CD1c-positive myeloid dendritic cell (primary cell): Measurements from ENCODE around the gene TEDDM1.
"Not testable (repeated sequence)": the region's sequence is repeated elsewhere in the genome, so short reads cannot be mapped to it uniquely, and the experiment has no call there.

Experiments
- DNase-seq: peaks from one replicate; pipeline ENCODE4 v3.0.0-alpha.2; 2016; ENCODE audit errors: extremely low spot score

Gene TEDDM1

GRCh38 chr1:182380199-182380598 lies 20.3 kb downstream of the TEDDM1 start:
- DNase-seq: no peak

DNA sequence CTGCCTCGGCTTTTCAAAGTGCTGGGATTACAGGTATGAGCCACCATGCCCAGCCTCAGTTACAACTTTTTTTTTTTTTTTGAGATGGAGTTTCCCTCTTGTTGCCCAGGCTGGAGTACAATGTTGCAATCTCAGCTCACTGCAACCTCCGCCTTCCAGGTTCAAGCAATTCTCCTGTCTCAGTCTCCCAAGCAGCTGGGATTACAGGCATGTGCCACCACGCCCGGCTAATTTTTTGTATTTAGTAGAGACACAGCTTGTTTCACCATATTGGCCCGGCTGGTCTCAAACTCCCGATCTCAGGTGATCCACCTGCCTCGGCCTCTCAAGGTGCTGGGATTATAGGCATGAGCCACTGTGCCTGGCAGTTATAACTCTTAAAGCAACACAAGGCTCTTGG lies 20.7 kb downstream of the TEDDM1 start:
- not testable (repeated sequence) for DNase-seq

DNA sequence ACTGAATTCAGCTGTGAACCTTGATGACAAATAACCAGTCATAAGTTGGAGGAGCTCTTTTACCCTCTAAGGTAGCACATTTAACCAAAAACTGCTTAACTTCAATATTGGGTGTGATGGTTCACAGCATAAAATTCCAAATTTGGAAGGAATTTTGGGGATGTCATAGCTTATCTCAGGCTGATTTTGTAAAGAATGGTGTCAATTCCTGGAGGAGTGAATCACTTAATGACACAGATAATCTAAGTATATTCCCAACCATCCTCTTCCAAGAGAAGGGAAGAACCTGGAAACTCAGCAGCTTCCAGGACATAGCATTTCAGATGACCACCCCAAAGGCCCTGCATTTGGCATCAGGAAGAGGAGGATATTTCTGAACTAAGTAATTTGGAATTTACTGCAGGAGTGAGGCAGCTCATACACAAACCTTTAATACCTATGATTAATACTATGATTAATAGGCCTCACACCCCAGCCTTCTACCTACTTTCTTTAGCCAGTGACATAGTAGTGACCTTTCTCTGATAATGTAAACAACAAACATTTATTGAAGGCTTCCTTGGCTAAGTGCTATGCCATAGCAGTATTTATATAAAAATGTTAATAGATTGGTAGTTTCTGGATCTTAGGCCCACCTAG lies 23.4 kb downstream of the TEDDM1 start:
- DNase-seq: no peak

GRCh38 chr1:182374101-182374834 lies 26.2 kb downstream of the TEDDM1 start:
- no peak for DNase-seq

GRCh38 chr1:182370532-182370931 lies 29.9 kb downstream of the TEDDM1 start:
- DNase-seq: no peak

DNA sequence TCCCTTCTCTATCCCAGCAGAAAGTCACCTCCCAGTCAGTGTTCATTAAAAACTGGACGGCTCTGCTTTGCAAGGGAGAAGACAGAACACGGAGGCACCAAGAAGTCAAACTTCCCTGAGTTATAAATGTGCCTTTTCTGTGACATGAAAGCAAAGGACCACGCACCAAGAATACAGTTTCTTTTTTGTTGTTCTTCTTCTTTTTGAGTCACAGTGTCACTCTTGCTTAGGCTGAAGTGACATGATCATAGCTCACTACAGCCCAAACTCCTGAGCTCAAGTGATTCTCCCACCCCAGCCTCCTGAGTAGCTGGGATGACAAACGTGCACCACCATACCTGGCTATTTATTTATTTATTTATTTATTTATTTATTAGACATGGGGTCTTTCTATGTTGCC lies 31.6 kb downstream of the TEDDM1 start:
- DNase-seq: no peak

GRCh38 chr1:182368358-182368757 lies 32.1 kb downstream of the TEDDM1 start:
- DNase-seq: no peak

DNA sequence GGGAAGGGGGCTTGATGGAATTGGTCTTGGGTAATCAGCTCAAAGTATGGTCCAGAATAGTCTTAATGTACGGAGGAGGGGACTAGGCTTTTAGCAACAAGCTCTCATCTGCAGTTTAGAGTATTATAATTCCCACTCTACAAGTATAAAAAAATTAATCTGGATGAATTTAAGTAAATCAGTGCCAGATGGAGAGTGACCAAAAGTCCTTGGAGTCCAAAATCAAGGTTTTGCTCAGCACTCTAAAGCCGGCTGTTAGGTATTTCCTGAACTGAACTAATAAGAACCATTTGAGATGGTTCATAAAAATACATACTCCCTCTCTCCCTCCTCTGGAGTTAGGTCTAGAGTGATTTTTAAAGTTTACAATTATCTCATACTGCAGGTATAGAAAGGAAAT lies 32.5 kb downstream of the TEDDM1 start:
- no peak for DNase-seq

GRCh38 chr1:182366596-182366995 lies 33.9 kb downstream of the TEDDM1 start:
- no peak for DNase-seq

DNA sequence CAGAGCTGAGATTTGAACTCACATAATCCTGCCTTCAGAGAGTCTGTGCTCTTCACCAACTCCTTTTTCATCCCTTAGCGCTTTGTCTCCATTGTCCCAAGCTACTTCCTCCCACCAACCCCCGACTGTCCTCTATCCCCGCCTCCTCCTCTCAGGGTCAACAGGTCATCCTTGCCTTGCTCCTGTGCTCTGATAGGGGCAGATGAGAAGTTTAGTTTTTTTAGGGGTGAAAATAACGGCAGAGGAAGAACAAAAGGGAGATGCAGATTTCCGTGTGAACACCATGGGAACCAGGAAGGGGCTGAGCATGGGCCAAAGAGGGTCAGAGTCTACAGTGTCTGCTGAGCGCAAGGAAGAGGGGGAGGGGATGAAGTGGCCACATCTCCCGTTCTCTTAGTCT lies 40.8 kb downstream of the TEDDM1 start:
- DNase-seq: no peak

DNA sequence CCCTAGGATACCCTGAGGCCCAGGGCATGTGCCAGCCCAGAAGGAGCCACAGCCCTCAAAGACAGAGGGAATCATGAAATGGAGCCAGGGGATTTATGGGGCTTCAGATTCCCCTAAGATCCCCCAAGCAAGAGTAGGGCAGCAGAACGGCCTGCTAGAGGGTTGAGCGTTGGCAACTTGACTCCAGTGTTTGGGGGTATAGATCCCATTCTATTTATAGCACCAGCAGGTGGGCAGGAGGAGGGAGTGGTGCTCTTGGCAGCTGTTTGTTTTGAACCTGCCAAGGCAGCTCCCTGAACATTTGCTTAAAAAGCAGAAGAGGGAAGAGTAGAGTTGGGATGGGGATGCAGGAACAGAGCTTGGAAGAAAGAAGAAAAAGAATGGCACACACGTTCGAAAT lies 42.6 kb downstream of the TEDDM1 start:
- no peak for DNase-seq

GRCh38 chr1:182357171-182357570 lies 43.3 kb downstream of the TEDDM1 start:
- no peak for DNase-seq

DNA sequence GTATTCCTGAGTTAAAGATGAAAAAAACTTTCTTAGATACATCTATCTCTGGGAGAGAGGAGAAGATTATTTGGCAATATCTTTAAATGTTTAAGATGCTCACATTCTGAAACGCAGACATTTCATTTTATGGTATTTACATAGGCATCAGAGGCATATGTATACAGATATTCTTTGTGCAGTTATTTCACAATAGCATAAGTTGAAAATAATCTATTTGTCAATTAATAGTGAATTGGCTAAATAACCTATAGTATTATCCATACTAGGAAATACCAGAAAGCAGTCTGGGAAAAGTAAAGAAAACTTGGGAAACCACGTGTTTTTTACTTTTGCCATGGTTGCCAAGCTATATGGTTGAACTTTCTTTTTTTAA lies 44.8 kb downstream of the TEDDM1 start:
- DNase-seq: no peak

GRCh38 chr1:182351790-182352364 lies 48.6 kb downstream of the TEDDM1 start:
- no peak for DNase-seq

DNA sequence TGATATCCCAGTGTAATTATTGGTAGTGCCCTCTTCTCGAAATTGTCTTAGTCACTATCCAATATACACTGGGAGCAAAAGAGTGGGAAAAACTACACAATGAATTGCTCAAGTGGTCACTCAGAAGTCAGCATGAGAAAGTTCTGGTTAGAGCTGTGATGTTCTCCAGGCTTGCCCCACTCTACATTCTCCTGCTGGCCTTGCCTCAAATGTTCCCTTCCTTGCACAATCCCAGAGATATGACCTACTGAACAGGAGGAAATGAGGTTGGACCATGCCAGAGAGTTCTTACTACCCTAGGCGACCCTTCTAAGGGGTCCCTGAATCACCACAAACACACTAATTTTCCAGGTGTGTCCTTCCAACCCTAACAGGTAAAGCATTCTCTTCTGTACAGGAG lies 49.6 kb downstream of the TEDDM1 start:
- no peak for DNase-seq

DNA sequence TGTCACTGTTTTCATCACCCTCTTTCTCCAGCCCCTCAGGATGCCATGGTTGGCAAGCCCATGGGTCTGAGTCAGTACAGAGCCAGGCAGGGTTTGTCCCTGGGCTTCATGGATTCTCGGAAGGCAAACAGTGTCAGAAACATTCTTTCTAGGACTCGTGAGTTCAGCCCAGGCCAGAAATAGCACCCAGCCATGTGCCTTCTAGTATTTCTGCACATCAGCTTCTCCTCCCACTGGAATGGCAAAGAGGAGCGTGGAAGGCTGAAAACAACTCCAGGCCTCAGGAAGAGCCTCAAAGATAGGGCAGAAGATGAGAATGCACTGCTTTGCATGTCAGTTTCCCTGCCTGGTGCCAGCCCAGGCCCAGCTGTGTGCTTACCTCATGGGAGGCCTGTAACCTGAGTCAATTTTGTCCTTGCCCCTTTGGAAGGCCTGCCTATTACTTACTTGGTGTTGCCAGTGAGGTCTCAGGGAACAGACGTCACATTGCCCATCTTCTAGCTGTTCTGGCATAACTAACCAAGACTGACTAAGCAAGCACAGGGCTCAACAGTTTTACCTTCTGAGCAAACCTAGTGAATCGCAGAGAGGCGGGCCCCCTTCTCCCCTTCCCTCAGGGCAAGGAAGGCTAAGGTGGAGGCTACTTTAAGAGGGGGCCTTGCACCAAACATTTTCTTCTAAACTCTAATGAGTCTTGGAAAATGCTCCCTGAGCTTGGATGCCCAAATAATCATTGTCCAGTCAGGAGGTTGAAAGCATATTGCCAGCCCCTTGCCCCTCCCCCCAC lies 51.3 kb downstream of the TEDDM1 start:
- no peak for DNase-seq
